GM21515 (cell line): Measurements from ENCODE around the gene ODAM.
"Not testable (repeated sequence)": the region's sequence is repeated elsewhere in the genome, so short reads cannot be mapped to it uniquely, and the experiment has no call there.

ENCODE experiments used
- ATAC-seq: cut with Tn5 transposase; IDR thresholded peaks from one replicate; pipeline ENCODE4 v1.9.1; 2021; ENCODE audit not compliant: unreplicated experiment

ODAM gene, protein sequence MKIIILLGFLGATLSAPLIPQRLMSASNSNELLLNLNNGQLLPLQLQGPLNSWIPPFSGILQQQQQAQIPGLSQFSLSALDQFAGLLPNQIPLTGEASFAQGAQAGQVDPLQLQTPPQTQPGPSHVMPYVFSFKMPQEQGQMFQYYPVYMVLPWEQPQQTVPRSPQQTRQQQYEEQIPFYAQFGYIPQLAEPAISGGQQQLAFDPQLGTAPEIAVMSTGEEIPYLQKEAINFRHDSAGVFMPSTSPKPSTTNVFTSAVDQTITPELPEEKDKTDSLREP

DNA sequence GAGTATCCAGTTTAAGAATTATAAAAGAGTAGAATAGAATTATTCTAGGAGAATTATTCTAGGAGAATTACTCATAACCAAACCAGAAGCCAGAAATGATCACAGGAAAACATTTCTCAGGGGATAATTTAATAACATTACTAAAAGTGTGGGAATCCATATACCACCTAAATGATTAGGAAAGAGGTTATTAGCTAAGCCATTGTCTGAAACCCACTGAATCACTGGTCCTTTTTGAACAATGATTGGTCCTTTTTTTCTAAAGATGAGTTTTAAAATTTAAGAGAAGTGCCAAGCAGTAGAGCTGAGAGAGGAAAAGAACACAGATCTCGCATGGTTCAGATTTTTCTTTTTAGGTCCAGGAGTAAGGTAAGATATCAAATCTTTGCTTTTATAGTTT lies at the start of gene ODAM:
ODAM (plus strand) TSS at position 301 of the 400 bp plus-strand sequence. CDS start 819 bp downstream, outside the sequence.
- no peak for ATAC-seq

DNA sequence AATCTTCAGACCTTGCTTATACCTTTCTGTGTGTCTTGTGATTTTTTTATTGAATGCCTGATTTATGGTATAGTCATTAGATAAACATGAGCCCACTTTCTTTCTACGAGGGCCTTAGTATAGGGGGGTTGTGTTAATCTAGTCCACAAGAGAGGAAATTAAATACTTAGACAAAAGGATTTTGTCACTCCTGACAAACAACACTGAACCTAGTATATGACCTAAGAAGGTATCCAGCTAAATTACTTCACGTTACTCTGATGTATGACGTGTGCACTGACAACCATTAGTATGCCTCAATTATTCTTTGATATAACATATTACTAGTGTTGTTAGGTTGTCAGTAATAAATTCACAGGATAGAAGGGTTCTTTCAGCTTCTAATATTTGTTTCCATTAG lies 44.3 kb upstream of the ODAM start:
- ATAC-seq: no peak

DNA sequence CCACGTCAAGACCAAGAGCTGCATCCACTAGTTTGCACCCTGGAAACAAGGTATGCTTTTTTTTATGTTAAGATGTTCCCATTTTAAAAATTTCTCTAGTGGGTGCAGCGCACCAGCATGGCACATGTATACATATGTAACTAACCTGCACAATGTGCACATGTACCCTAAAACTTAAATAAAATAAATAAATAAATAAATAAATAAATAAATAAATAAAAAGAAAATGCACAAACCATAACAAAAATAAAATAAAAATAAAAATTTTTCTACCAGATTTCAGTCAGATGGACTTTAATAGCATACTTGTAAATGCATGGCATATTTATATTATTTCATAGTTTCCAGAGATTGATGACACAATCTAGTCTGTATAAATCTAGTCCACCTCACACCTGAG lies 43.4 kb upstream of the ODAM start:
- ATAC-seq: no peak

DNA sequence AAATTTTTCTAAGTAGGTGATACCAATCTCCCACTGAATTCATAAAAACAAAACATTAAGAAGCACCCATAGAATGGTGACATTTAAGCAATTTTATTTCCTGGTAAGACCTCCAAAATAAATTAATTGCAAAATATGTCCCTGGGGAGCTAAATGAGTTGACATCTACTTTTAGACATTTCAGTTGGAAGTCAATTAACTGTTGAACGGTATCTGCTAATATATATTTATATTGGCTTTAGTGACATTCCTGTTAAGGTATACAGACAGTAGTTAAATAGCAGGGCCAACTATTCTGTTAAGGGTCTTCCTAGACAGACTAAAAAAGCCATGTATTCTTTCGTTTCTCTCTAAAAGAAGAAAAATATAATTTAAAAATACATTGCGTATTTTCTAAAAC lies 41.6 kb upstream of the ODAM start, which contains the start of gene PRR27:
PRR27 (plus strand) TSS at position 301 of the 400 bp plus-strand sequence. CDS start 139 bp downstream, outside the sequence.
- no peak for ATAC-seq

DNA sequence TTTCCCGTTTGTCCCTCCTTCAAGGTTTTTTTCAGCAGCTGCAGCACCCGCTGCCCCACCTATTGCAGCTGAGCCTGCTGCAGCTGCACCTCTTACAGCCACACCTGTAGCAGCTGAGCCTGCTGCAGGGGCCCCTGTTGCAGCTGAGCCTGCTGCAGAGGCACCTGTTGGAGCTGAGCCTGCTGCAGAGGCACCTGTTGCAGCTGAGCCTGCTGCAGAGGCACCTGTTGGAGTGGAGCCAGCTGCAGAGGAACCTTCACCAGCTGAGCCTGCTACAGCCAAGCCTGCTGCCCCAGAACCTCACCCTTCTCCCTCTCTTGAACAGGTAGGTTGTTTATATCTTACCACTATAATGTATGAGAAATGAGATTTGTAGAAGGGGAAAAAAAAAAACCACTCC lies 36.9 kb upstream of the ODAM start:
- ATAC-seq: no peak

DNA sequence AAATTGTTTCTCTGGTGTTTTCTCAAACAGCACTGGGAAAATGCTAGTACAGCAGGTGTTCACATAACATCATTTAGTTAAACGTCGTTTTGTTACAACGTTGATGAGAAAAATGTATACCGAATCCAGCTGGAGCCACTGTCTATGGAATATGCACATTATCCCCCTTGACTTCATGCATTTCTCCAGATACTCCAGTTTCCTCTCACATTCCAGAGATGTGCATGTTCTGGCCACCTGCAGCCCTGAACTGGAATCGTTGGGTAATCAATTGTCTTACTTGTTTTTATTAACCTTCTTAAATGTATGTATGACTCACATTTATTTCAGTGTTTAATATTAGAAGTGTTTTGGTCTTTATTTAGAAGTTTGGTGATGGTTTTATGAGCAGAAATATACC lies 18.4 kb upstream of the ODAM start:
- no peak for ATAC-seq

DNA sequence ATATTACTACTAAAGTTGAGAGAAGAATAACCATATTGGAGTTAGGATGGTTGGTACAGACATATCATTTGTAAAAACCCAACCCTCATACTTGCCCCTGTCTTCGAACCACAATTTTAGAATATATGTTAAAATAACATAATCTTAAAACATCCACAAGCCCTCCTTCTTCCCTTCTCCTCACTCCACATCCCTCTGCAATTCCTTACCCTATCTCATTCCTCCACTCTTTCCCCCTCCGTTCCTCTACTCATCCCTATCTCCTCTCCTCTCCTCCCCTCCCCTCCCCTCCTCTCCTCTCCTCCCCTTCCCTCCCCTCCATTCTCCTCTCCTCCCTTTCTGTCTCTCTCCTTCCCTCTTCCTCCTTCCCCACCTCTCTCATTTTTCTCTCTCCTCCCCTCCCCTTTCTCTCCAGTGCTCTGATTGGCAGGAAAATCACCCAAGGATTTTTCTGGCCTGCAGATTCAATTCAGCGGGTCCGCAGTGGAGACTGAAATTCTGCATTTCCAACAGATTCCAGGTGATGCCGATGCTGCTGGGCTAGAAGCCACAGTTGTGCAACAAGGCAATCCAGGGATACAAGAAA lies 17.4 kb upstream of the ODAM start:
- no peak for ATAC-seq

DNA sequence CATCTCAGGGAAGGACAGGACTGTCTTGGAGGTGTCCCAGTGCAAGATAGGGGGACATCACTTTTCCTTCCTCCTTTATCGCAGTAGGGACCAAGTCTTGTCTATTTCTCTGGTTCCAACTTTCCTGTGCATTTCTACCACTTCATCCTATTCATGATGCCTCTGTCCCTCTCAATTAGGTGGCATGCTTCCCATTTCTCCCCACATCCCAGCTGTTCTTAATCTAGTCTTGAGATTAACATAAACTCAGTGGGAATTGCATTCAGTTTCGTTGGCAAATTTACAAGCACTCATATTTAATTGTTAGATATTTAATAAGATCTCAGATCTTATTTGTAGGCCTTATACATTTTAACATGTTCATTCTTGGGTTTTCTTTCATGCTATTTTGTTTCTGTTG lies 15.7 kb upstream of the ODAM start:
- no peak for ATAC-seq

DNA sequence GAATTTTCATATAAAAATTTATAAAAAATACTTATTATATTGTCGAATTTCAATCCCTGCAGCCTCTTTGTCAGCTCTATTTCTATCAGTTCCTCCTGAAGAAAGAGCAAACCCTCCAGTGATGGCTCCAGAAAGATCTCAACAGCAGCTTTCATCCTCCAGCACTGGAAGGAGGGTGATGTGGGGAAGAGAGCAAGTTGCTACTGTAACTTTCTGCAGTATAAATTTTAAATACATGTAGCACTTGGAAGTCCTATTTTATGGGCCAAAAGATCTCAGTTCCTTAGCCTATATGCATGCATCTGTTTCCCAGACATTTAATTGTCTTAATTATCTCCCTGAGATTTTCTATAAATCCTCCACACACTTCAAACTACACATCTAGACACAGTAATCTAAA lies 13.7 kb upstream of the ODAM start:
- ATAC-seq: no peak

DNA sequence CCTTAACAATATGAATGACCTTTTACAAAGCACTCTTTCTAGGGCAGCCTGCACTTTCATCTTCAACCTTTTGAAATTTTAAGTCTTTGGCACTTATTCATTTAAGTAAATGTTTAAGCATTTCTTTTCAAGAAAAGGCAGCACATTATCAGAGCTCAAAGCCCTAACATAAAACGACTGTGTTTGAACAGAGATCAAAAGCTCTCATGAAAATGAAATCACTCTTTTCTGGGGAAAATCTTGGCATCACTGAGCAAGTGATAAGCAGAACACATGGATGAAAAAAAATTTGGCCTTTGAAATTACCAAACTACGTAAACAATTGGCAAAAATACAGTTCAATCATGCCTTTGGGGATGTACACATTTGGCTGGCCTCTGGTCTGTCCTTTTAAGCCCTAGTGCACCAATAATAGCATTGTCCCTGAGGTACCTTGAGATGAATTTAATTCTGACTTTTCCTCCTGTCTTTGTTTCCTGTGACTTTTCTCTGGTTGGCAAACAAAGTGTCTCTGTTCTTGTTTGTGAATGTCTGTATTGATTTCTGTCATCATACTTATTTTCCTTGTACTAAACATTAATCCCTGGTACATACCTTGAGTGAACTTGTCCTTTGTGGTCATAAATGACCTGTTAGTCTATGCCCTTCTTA lies 12.9 kb upstream of the ODAM start:
- ATAC-seq: no peak

DNA sequence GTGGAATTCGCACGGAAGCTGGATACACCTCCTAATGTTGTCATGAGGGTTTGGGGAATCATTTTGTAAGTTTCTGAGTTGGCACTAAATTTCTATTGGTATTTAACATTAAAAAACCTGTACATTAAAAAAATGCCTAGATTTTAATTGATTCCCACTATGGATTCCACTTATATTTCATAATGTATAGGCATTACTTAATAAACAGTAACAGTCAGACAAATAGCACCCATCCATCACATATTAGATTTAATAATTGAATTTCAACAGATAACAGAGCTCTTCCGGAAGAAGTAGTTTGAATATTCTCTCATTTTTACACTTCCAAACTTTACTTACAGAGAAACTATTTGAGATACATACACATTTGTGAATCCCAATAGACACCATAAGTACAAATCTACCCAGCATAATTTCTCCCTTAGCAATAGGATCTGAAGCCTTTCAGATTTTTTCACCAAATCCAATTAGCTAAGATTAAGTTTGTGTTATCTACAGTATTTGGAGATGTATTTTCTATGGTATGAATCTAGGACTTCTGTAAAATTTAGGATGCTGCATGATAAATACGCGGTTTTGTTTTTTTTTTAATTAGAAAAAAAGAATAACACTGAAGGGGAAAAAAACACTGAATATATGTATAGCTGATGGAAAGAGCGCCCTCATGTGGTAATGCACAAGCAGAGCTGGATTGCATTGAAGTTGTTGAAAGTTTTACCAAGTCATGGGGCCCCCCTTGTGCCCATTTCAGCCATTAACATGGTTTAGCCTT lies 12.2 kb upstream of the ODAM start:
- peak; percentile 88 for ATAC-seq

DNA sequence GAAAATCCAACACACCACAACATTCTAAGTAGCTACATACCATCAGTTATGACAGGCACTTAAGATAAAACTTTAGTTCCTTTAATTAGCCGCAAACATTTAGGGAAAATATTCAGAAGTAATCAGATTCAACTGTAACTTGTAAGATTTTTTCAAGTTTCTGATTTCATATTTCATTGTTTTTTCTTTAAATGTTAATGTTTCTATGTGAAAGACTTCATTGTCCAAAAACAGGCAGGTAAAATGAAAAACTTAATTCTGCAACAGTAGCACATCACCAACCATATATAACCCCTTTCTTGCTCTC lies 11.6 kb upstream of the ODAM start:
- ATAC-seq: no peak

DNA sequence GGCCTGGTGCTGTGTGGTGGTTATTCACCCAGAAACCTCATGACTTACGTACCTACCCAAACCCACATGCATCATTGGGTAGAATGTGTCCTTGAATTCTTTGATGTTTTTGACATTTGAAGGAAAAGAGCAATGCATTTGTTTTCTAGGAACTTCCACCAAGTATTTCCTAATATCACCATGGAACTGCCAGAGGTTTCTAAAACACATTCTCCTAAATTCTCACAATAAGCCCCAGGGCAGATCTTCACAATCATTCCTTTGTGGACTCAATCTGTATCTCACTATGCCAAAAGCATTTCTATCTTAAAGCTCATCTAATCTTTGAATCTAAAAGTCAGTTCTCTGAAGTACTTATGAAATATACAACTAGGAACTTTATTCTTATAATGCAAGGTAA lies 8.3 kb upstream of the ODAM start:
- no peak for ATAC-seq

DNA sequence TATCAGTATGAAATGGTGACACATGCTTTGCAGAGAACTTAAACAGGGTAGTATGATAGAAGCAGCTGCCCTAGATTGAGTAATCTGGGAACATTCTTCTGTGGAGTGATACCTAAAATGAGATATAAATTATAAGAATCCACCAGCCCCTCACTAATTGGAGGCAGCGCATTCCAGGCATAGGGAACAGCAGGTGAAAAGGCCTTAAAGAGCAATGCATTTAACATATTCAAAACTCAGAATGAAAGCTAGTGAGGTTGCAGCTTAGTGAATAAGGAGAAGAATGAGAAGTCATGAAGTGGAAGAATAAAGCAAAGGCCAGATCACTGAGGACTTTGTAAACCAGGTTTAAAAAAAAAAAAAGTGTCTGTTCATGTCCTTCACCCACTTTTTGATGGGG lies 4.9 kb upstream of the ODAM start:
- no peak for ATAC-seq

DNA sequence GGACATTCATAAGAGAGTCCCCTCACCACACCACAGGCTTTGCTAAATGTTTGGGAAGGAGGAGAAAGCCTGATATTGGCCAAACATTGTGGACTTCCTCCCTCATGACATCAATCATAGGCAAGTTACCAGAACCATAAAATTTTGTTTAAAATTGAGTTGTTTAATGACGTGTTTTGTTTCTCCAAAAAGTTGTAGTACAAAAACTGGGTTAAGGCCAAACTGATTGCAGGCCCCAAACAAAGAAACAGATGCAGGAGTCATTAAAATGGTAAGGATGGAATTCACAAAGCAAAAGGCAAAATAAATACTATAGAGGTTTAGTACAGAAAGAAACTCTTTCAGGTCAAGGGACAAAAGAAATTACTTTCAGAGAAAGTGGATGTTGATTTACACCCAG lies 3.9 kb upstream of the ODAM start:
- no peak for ATAC-seq

DNA sequence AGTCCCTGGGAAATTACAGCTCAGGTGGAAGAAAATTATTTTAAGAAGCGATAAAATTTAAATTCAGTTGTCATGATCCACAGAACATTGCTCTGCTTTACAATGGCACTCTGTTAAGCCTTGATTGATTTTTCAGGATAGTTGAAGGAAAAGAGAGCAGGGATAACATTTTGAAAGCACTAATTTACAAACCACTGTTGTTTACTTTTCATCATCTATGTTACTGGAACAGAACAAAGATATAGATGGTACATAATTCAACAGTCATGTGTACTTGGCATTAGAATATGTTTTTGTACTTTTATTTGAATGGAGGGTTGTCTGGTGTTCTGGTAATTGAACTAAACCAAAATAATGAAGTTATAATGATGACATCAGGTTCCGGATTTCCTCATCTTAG lies 2.6 kb upstream of the ODAM start:
- no peak for ATAC-seq

DNA sequence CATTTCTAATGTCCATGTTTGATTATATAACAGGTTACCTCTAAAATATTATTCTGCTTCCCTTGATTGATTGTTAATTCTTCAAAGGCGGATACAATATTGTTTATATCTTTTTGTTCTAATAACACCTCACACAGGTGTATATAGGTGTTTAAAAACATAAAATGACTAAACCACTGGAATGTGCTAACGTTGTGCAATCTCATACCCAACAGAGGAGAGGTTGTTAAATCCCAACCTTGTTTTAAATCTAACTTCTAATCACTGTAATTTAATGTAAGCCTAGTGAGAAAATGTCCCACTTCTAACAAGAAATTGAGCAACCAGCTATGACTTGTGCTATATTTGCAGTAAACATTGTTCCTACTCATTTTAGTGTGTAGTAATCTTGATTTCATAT lies 1.3 kb downstream of the ODAM start:
- ATAC-seq: no peak

DNA sequence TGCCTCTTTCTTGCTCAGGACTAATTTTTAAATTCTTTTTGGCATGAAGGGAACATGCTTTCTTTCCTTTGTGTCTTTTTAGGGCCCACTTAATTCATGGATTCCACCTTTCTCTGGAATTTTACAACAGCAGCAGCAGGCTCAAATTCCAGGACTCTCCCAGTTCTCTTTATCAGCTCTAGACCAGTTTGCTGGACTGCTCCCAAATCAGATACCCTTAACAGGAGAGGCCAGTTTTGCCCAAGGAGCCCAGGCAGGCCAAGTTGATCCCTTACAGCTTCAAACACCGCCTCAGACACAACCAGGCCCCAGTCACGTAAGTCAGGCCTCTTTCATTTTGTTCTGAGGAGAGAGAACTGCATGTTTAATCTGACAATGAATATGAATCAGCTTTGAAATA lies 2.3 kb downstream of the ODAM start:
- no peak for ATAC-seq

DNA sequence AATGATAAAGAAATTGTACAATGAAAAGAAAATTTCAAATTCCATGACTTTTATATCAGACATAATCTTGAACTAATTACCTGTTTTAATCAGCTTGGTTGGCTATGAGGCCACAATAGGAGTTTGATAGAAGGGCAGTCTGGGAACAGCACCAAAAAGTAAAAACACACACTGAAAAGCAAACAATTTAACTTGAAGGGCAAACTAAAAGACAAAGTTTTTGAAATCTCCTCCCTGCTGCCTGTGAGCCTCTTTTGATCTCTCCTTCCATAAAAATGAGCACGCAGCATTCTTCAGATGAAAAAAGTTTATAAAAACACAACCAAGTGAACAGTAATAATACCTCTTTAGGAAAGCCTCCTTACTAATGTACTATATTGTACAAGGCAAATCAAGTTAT lies 8.1 kb downstream of the ODAM start:
- ATAC-seq: no peak

DNA sequence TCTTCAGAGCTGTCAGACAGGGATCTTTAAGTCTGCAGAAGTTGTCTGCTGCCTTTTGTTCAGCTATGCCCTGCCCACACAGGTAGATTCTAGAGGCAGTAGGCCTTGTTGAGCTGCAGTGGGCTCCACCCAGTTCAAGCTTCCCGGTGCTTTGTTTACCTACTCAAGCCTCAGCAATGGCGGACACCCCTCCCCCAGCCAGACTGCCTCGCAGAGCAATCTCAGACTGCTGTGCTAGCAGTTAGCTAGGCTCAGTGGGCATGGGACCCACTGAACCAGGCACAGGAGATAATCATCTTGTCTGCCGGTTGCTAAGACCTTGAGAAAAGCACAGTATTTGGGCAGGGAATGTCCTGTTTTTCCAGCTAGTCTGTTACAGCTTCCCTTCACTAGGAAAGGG lies 17.2 kb downstream of the ODAM start:
- ATAC-seq: not testable (repeated sequence)

DNA sequence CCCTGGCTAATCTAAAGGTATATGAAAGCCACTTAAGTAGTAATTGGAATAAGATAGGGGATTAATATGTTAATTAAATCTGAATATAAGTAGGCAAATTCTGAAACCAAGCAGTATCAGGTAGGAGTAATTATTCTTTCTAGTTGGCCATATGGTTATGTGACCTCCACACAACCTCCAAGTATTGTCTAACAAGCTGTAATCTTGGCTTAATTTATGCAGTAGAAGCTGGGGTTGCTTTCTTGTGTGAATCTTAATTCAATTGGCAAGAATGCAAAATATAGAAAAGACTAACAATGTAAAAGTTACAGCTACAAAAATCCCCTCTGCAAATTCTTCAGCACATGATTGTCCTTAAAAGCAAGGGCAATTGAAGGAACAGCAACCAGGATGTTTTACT lies 20.6 kb downstream of the ODAM start:
- ATAC-seq: not testable (repeated sequence)

DNA sequence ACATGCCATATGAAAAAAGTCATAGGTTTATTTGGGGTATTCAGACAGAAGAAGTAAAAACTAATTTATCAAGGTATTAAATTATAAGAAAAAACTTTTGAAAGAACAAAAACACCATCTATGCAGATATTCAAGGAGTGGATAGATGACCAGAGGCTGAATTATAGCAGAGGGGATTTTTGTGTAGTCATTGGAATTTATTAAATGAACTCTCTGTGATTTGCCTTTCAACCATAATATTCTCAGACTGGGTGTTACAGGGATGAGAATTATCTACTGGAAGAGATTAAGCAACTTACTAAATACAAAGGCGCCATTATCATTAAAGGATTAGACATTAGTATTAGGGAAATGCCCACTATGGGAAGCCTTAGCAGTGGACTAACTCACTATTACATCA lies 21.0 kb downstream of the ODAM start:
- not testable (repeated sequence) for ATAC-seq
